Ishikawa (cell line): ENCODE results near the gene AGMO.

ENCODE experiments used
- CEBPB ChIP-seq: IDR thresholded peaks from 2 replicates; pipeline ENCODE4 v1.6.1; 2012
- EGR1 ChIP-seq: IDR thresholded peaks from 2 replicates; pipeline ENCODE4 v1.6.1; 2012
- EP300 ChIP-seq: IDR thresholded peaks from 2 replicates; pipeline ENCODE4 v1.6.1; 2012; ENCODE audit warnings: borderline replicate concordance
- FOXM1 ChIP-seq: IDR thresholded peaks from 2 replicates; pipeline ENCODE4 v1.6.1; 2012; ENCODE audit warnings: low read depth, borderline replicate concordance
- MAX ChIP-seq: IDR thresholded peaks from 2 replicates; pipeline ENCODE4 v1.6.1; 2012
- NFIC ChIP-seq: IDR thresholded peaks from 2 replicates; pipeline ENCODE4 v1.6.1; 2012
- RAD21 ChIP-seq: IDR thresholded peaks from 2 replicates; pipeline ENCODE4 v1.6.1; 2012; ENCODE audit warnings: low read depth
- REST ChIP-seq: IDR thresholded peaks from 2 replicates; pipeline ENCODE4 v1.6.1; 2012; ENCODE audit warnings: low read depth, mild to moderate bottlenecking
- TAF1 ChIP-seq: IDR thresholded peaks from 2 replicates; pipeline ENCODE4 v1.6.1; 2012; ENCODE audit warnings: low read depth, mild to moderate bottlenecking
- TCF12 ChIP-seq: IDR thresholded peaks from 2 replicates; pipeline ENCODE4 v1.6.1; 2012; ENCODE audit warnings: low read depth
- TEAD4 ChIP-seq: IDR thresholded peaks from 2 replicates; pipeline ENCODE4 v1.6.1; 2012
- YY1 ChIP-seq: IDR thresholded peaks from 2 replicates; pipeline ENCODE4 v1.6.1; 2012; ENCODE audit warnings: low read depth

- TF ChIP-seq RAD21, result no peak
- TF ChIP-seq EGR1, result no peak
- TF ChIP-seq CEBPB, result no peak
- TF ChIP-seq MAX, result no peak
- no peak for TF ChIP-seq TEAD4
- TF ChIP-seq TAF1, result no peak
- TF ChIP-seq REST, result no peak
- TF ChIP-seq EP300, result no peak
- no peak for TF ChIP-seq YY1
- no peak for TF ChIP-seq TCF12
- TF ChIP-seq FOXM1, result no peak
- no peak for TF ChIP-seq NFIC
These were observed 246.9 kb downstream of the AGMO start for GRCh38 chr7:15314922-15315321.
